Kidney glomerular epithelial cell (primary cell): ENCODE results near the gene ZNF213.
"Not testable (repeated sequence)": the region's sequence is repeated elsewhere in the genome, so short reads cannot be mapped to it uniquely, and the experiment has no call there.

Source experiments
- DNase-seq: peaks from one replicate; lab custom pipeline; 2025; lab: John Stamatoyannopoulos, UW

Gene ZNF213

DNA sequence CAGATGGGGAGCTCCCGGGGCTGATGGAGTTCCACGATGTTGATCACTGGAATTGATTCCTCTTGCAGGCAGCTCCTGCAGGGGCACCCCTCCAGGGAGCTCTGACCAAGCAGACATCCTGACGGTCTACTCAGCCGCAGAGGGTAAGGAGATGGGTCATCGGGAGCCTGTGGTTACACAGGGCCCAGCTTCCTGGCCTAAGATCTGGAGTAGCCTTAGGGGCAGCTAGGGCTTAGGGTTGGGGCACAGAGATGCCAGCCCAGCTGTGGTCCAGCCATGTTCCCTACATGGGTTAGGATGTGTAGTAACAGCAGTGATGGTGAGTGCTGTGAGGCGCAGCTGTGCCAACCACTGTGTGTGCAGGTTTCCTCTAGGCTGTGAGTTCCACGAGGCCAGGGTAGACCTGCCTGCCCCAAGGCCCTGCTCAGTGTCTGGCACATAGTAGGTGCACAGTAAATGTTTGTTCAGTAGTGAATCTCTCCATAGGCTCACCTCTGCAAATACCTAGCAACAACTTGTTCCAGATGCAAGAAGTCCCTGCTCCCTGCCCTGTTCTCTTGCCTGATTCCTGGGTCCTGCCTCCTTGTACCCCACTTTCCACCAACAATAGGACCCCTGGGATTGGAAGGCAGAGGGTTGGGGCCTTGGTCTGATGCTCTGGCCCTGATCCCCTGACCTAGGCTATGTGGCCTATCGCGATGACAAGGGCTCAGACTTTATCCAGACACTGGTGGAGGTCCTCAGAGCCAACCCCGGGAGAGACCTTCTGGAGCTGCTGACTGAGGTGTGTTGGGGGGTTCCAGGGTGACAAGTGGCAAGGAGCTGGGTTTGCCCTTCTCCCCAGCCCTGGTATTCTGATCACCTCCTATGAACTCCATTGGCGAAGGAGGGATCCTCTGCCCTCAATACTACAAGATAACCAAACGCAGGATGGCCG, 13.7 kb downstream of the ZNF213 start:
- no peak for DNase-seq

DNA sequence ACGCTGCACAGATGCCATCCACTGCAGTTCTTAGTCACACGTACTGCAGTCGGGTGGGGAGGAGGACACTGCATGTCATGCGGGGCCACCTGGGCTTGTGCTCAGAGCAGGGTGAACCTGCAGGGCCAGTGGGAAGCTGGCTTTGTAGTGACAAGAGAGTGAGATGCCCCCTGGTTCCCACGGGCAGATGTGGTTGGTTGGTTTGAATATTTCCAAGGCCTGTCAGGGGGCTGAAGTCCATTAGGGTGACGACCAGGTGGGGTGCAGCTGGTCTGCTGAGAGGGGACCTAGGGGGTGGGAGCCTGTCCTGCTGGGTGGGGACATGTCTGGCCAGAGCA, 14.3 kb downstream of the ZNF213 start:
- no peak for DNase-seq

DNA sequence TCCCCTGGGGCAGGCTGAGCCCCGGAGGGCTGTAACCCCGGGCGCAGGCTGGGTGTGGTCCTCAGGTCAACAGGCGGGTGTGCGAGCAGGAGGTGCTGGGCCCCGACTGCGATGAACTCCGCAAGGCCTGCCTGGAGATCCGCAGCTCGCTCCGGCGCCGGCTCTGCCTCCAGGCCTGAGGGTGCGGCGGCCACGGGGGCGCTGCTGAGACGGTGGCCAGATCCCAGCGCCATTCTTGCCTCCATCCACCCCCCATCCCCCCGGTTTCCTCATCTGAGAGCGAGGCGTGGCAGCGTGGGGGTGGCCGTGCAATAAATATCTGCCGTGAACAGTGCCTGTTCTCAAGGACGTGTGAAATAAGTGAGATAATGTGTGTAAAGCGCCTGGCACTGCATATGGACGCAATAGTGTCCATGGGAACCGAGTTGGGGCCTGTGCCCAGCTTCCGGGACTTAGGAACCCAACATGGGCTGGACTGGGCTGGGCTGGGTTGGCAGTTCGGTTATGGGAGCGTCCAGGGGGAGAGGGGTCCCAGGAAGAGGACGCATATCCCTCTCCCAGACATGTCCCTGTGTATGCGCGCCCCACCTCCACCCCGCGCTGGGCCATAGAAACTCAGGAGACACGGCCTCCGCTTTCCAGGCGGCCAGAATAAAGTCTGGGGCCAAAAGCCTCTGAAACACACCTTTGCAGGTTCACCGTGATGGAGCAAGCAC, 15.0 kb downstream of the ZNF213 start:
- DNase-seq, result peak; percentile 45

DNA sequence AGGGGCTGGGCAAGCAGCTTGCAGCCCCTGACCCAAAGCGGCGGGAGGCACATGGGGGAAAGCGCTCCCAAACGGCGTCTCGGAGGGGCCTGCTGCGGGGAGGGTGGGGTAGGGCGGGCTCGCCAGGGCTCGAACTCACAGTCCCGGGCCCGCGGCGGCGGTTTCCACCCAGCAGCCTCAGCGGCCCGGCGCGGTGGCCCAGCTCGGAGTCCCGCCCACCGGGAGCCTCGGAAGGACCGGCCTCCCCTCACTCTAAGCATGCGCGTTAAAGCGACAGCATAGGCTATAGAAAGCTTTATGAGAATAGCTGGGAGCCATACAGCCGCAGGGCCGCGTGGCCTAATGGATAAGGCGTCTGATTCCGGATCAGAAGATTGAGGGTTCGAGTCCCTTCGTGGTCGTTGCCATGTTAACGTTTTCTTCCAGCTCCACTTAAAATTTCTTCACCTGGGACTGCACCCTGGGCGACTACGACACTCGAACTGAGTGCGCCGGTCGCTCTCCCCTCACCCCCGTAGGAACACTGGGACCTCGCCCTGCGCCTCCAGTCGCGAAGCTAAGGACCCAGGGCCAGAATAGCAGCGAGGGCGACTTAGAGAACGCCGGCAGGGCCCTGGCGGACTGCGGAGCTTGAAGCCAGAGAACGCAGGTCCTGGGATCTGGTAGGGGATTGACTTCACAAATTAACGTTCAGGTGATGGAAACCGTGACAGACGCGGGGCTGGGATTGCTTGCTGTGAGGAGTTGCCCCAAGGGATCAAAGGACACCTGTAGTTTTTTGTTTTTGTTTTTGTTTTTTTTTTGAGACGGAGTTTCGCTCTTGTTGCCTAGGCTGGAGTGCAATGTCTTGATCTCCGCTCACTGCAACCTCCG, 15.8 kb downstream of the ZNF213 start:
- DNase-seq, result peak; percentile 96

DNA sequence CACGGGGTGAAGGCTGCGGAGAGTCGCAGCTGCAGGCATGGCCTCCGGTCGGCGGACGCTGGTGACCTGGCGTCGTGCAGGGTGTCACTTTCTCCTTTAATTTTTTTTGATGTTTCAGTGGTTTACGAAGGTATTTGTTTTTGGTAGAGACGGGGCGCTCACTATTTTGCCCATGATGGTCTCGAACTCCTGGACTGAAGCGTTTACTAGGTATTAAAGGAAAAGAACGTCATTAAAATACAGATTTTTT, 17.1 kb downstream of the ZNF213 start:
- DNase-seq, result no peak

DNA sequence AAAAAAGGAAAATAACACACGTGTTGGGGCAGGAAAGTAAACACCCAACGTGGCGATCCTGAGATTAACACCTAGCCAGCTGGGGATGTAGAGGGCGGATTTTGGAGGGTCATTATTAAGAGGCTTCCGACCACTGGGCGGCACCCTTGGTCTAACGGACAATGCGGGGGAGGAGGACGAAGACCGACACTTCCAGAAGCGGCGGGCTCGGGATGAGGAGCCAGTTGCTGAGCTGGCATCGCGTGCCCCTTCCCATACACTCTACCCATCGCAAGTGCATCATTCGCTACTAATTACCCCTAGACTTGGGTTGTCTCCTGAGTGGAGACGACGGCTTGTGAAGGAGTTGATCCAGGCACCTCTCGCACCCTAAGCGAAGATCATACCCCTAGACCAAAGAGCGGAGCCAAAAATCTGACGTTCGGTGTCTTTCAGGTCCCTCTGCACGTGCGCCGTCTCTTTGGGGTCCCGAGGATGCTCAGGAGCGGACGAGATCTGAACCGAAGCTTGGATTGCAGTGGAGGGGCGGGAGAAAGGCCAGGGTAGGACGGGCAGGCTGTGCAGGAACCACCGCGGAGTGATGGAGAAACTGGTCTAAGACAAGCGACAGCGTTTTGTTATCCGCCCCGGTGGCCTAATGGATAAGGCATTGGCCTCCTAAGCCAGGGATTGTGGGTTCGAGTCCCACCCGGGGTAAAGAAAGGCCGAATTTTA, 17.6 kb downstream of the ZNF213 start:
- peak; percentile 88 for DNase-seq

DNA sequence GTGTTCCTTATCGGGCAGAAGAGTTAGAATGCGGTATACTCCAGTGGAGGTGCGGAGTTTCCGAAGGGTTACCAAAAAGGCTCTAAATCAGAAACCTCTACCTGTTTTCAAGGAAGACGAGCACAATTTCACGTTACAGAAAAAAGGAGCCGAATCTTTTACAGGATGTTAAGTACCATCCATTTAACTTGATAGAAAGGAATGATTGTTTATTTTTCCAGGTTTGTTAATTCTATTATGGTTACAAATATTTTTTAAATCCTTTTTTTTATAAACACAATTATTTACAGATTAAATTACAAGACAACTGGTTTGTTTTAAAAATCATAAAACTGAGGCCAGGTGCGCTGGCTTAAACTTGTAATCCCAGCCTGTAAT, 18.2 kb downstream of the ZNF213 start:
- DNase-seq, result no peak

DNA sequence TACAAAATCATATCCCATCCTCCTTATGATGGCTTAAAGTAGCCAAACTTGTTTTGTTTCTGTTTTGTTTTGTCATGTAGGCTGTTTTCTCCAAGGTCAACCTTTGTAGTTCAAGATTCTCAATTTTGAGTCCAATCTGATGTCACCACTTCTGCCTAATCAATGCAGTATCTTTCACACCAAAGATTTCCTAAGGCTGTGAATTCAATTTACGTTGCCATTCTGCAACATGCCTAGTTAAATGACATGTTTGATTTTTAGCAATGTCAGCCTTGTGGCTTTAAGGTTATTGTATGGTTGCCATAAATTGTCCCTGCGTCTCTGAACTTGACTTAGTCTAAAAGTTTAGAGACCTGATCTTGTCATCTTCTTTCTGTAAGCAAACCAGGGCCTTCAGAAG, 20.4 kb downstream of the ZNF213 start:
- no peak for DNase-seq

DNA sequence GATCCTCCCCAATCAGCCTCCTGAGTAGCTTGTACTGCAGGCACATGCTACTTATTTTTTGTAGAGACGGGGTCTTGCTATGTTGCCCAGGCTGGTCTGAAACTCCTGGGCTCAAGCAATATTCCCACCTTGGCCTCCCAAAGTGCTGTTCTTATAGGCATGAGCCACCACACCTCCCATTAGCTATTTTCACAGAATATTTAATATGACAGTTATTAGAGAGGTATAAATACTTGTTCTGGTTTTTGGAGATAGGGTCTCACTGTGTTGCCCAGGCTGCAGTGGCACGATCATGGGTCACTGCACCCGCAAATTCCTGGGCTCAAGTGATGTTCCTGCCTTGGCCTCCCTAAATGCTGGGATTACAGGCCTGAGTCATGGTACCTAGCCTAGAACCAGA, 21.1 kb downstream of the ZNF213 start:
- DNase-seq, result no peak

DNA sequence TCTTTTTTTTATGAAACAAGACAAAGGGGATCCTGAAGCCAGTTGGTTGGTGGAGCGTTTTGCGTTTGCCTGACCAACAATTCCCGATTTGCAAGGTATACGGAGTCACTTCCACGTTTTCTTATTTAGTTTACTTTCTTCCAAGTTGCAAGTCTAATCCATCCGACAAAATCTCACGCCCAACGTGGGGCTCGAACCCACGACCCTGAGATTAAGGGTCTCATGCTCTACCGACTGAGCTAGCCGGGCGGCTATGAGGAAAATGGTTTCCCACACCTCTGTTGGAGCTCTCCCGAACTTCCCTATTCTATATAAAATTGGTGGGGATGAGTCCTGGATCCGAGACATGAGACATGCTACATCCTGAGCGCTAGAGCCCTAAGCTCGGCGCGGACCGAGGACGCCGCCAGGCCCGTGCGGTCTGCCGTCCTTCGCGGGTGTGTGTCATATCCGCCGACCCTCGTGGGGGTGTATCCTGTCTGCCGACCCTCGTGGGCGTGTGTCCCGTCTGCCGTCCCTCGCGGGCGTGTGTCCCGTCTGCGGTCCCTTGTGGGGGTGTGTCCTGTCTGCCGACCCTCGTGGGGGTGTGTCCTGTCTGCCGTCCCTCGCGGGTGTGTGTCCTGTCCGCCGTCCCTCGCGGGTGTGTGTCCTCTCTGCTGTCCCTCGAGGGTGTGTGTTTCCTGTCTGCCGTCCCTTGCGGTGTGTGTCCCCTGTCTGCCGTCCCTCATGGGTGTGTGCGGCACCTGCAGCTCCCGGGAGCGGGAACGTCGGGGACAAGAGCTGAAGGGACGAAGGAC, 22.6 kb downstream of the ZNF213 start:
- peak; percentile 94 for DNase-seq

DNA sequence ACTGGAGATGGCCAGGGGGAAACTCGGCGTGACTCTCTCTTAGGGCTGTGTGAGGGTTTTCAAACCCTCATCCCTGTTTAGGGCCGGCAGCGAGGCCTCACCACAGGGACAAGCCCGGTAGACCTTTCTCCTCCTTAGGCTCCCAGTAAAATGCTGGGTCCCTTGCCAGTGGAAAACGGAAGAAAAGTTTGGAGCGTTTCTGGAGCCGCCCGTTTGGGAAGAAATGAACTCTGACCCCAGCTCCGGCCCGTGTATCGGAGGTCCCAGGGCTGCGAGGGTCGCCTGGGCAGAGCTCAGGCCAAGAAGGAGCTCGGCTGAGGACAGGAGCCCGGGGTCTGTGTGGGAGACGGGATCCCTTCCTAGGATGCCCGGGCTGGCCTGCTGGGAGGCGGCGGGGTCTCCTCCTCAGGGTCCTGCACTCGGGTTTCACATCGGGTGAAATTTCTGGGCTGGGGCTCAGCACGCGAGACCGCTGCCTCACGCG, 23.2 kb downstream of the ZNF213 start:
- DNase-seq, result no peak

DNA sequence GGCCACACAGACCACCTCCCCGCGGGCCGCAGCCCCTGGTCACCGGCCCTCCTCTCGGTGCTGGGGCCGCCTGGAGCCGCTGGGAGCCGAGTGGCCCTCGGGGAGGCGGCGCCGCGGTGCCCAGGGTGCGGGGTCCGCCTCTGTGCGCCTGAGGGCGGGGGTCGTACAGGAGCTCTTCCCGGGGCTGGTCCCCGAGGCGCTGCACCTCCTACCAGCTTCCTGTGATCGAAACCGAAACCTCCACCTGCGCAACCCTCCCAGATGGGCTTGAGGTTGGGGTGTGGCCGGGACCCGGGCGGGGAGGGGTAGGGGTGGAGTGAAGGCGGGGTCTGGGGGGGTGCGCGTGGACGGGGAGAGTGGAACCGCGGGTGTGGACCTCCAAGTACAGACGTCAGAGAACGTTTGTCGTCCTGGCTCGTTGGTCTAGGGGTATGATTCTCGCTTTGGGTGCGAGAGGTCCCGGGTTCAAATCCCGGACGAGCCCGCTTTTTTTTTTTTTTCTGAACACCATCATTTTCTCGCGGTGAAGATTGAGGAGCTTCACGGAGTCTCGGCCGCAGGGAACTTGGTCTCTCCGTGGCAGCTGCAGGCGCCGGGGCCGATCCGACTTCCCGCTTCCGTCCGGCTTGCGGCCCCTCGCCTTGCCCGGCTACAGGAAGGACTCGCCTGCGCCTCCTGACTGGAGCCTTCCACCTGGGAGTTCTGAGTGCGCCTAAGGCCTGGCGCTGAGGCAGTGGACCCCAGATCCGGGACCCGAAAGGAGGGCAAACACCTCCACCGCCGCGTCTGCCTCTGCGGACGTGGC, 23.9 kb downstream of the ZNF213 start:
- peak; percentile 65 for DNase-seq

DNA sequence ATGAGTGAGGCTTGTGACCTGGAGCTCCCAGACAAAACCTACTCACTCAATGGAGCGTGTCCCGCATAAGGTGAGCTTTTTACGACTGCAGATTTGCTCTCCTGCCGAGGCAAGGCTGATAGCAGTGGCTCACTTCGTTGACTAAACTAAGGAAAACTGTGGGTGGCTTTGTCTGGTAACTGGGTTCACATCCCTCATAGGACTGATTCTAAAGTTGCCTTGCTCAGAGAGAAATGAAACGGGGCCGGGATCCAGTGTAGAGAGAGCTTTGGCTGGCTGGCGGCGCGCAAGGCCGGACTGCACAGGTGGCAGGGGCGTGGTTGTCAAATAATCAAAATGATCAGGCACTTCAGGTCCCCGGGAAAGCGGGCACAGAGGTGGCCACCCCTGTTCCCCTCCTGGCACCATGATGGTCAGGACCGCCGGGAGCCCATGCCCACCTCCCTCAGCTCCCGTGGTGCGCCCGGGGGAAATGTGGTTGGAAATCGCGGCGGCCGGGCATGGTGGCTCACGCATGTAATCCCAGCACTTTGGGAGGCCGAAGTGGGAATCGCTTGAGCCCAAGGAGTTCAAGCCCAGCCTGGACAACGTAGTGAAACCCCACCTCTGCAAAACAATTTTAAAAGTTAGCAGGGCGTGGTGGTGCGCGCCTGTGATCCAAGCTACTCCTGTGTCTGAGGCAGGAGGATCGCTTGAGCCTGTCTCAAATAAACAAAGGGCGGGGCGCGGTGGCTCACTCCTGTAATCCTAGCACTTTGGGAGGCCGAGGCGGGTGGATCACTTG, 26.6 kb downstream of the ZNF213 start:
- DNase-seq, result no peak

DNA sequence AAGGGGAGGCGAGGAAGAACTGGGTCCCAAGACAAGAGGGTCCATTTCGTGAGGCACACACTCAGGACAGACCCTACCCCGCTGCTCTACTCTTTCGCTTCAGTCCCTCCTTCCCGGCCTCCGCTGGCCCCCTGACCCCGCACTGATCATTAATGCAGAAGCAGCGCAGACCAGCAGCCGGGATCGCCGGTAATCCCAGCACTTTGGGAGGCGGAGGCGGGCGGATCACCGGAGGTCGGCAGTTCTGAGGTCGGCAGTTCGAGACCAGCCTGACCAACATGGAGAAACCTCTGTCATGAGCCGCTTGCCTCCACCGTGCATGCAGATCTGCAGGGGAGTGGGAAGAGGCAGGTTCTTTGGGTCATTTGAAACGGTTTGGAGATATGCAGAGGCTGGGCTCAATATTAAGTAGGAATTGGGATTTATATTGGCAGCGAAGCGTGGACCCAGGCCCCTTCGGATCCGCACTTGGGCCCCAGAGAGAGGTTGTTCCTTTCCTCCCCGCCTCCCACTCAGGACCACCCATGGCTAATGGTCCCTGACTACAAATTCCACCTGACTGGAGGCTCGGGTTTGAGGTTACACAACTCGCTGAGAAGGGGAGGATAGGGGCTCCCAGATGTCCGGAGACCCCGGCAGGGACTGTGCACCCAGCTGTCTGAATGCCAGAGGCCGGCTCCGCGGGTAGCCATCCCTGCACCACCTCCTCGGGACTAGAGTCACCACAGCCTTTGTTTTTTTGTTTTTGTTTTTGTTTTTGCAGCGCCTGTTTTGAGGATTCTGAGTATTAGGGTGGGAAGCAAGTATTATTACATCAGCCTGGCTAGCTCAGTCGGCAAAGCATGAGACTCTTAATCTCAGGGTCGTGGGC, 29.5 kb downstream of the ZNF213 start:
- DNase-seq, result no peak

DNA sequence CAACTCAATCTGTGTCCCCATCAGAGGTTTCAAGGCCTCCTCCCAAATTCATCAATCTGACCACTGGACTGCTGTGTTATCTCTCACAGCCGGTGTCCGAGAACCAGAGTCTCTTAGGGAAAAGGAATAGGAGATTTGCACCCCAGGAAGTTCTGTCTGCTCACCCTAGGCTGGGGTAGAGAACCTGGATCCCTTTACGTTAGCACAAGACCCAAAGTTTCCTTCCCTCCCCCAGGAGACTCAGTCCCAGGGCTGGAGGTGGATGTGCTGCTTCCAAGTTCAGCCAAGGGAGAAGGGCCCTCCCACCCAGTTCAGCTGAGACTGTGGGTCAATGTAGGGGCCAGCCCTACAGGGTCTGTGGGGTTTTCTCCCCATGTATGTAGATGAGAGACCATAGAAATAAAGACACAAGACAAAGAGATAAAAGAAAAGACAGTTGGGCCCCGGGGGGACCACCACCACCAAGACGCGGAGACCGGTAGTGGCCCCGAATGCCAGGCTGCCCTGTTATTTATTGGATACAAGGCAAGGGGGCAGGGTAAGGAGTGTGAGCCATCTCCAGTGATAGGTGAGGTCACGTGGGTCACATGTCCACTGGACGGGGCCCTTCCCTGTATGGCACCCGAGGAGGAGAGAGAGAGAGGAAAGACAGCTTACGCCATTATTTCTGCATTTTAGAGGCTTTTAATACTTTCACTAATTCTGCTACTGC, 30.4 kb downstream of the ZNF213 start:
- no peak for DNase-seq

DNA sequence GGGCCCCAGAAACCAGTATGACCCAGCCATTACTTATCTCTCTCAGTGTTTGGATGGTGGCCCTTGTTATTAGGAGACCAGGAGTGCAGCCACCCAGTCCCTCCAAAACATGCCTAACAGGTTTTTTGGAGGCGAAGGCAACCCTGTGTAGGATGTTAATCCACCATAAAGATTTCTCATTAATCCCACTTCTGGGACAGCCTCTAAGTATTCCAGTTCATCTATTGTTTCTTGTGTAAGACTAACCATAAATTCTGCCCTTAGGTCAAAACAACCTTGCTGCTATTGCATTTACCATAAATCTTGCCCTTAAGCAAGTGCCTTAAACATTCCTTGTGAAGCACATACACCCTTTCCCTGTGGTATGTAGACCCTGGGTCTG, 31.7 kb downstream of the ZNF213 start:
- DNase-seq, result no peak

DNA sequence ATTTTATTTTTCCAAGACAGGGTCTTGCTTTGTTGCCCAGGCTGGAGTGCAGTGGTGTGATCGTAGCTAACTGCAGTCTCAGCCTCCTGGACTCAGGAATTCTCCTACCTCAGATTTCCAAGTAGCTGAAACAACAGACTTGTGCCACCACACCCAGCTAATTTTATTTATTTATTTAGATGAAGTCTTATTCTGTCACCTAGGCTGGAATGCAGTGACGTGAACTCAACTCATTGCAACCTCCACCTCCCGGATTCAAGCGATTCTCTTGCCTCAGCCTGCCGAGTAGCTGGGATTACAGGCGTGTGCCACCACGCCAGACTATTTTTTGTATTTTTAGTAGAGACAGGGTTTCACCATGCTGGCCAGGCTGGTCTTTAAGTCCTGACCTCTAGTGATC, 33.9 kb downstream of the ZNF213 start:
- not testable (repeated sequence) for DNase-seq
